HepG2 (cell line): ENCODE results near the gene SPIB. TPM values are rescaled to one million over a fixed set of nuclear protein-coding genes. Genes with fewer than 3 reads are reported as not detected.

Experiments
- ATAC-seq: fragments of 200-7000 bp; cut with Tn5 transposase; 3 replicates; pipeline ENCODE4 v1.9.1; 2020; ENCODE audit warnings: mild to moderate bottlenecking, moderate library complexity
- BruUV-seq: library from RNA; stranded (reverse); fragments of 400-500 nt; replicated peaks from 2 replicates; lab custom pipeline; 2021; lab: Mats Ljungman, UMichigan
- CTCF ChIA-PET: fragments of 300-600 bp; formaldehyde crosslinking; extraction: SDS; loops from one replicate; lab custom pipeline; 2021; ENCODE audit warnings: low total read pairs, inconsistent platforms, low intra/inter-chr PET ratio; lab: Yijun Ruan, JAX
- POLR2A ChIA-PET: fragments of 350-600 bp; sonication (Branson Sonifier 250); formaldehyde crosslinking; loops from one replicate; lab custom pipeline; 2020; ENCODE audit warnings: antibody characterized with exemption, inconsistent platforms; lab: Yijun Ruan, JAX
- DNase-seq: peaks from one replicate; pipeline ENCODE4 v3.0.0-alpha.2; 2015; ENCODE audit warnings: low spot score
- FAIRE-seq: peaks from 3 replicates; lab custom pipeline; 2011; peaks lifted over from hg19 to GRCh38; lab: Jason Lieb, UNC
- H2AFZ ChIP-seq: one replicate; pipeline ENCODE4 v1.6.1; 2011; ENCODE audit warnings: low read length, inconsistent platforms
- H3K27ac ChIP-seq: fragments of 300-600 bp; 3 replicates; pipeline ENCODE4 v1.8.0; 2011; ENCODE audit warnings: mixed run types, mild to moderate bottlenecking, mixed read lengths, low read length, inconsistent platforms; ENCODE audit not compliant: insufficient read depth; ENCODE audit errors: extremely low read length
- H3K27me3 ChIP-seq, 2 experiments: fragments of 200-600 bp in 1 of 2; 2 replicates in 1 of 2; 3 replicates in 1 of 2; pipeline versions ENCODE4 v1.6.0 to v1.8.0; 2011; ENCODE audit warnings: low read length in 2 of 2, mild to moderate bottlenecking in 2 of 2, moderate library complexity in 2 of 2, inconsistent platforms in 1 of 2; ENCODE audit not compliant: insufficient read depth in 2 of 2, control insufficient read depth in 1 of 2
- H3K36me3 ChIP-seq, 2 experiments: fragments of 200-600 bp in 1 of 2; replicated peaks in 1 of 2; 2 replicates in 1 of 2; 3 replicates in 1 of 2; pipeline versions ENCODE4 v1.5.1 to v1.8.0; 2011; ENCODE audit warnings: low read length in 2 of 2, inconsistent platforms in 1 of 2; ENCODE audit not compliant: insufficient read depth in 2 of 2, control insufficient read depth in 1 of 2
- H3K4me1 ChIP-seq: 2 replicates; pipeline ENCODE4 v1.5.1; 2012; ENCODE audit warnings: low read length, inconsistent platforms; ENCODE audit not compliant: insufficient read depth
- H3K4me2 ChIP-seq: 2 replicates; pipeline ENCODE4 v1.6.0; 2011; ENCODE audit warnings: low read depth, low read length, inconsistent platforms
- H3K4me3 ChIP-seq, 3 experiments: fragments of 200-600 bp in 1 of 3; sonication (generic), shearing (Covaris generic) in 1 of 3; replicated peaks in 1 of 3; 2 replicates each; pipeline ENCODE4 v1.5.1; 2011 to 2016; ENCODE audit warnings: low read length in 3 of 3, inconsistent platforms in 2 of 3, low read depth in 2 of 3, mild to moderate bottlenecking in 2 of 3, control low read depth in 1 of 3, mixed read lengths in 1 of 3; ENCODE audit not compliant: insufficient read depth in 1 of 3
- H3K79me2 ChIP-seq: one replicate; pipeline ENCODE4 v1.6.1; 2011; ENCODE audit warnings: low read length, inconsistent platforms; ENCODE audit not compliant: insufficient read depth
- H3K9ac ChIP-seq: 2 replicates; pipeline ENCODE4 v1.6.0; 2011; ENCODE audit warnings: mild to moderate bottlenecking, low read depth, low read length, inconsistent platforms; ENCODE audit not compliant: insufficient read depth
- H3K9me3 ChIP-seq: 2 replicates; pipeline ENCODE4 v1.5.1; 2012; ENCODE audit warnings: mild to moderate bottlenecking, low read length
- H4K20me1 ChIP-seq: 2 replicates; pipeline ENCODE4 v1.6.0; 2011; ENCODE audit warnings: inconsistent platforms, mild to moderate bottlenecking, low read length, moderate library complexity; ENCODE audit not compliant: insufficient read depth
- AGO2 ChIP-seq: fragments of 200-400 bp; formaldehyde crosslinking; optimal IDR thresholded peaks from 2 replicates; pipeline ENCODE3; 2017; ENCODE audit warnings: mild to moderate bottlenecking, low read depth, low read length, moderate library complexity
- GABPB1 ChIP-seq: IDR thresholded peaks from 2 replicates; pipeline ENCODE4 v1.6.1; 2016; ENCODE audit warnings: mild to moderate bottlenecking, missing genetic modification reagents, moderate library complexity, missing compliant biosample characterization
- HNRNPH1 ChIP-seq: fragments of 200-400 bp; formaldehyde crosslinking; optimal IDR thresholded peaks from 2 replicates; pipeline ENCODE3; 2017; ENCODE audit warnings: mild to moderate bottlenecking, low read depth, low read length
- MBD4 ChIP-seq: IDR thresholded peaks from 2 replicates; pipeline ENCODE4 v1.6.1; 2012; ENCODE audit warnings: low read length, inconsistent platforms, borderline replicate concordance
- REL ChIP-seq: sonication (generic); formaldehyde crosslinking; conservative IDR thresholded peaks from 2 replicates; pipeline ENCODE4 v1.8.0; 2022; ENCODE audit warnings: mild to moderate bottlenecking, missing genetic modification reagents, moderate library complexity
- SATB2 ChIP-seq: sonication (generic); formaldehyde crosslinking; IDR thresholded peaks from 2 replicates; pipeline ENCODE4 v1.5.0; 2020; ENCODE audit warnings: missing genetic modification reagents
- ZNF235 ChIP-seq: sonication (generic); formaldehyde crosslinking; IDR thresholded peaks from 2 replicates; pipeline ENCODE4 v1.8.1; 2023; ENCODE audit warnings: mild to moderate bottlenecking, missing genetic modification reagents, borderline replicate concordance
- ZNF251 ChIP-seq: sonication (generic); formaldehyde crosslinking; IDR thresholded peaks from 2 replicates; pipeline ENCODE4 v1.9.0; 2021; ENCODE audit warnings: mild to moderate bottlenecking, missing genetic modification reagents
- ZNF615 ChIP-seq: sonication (generic); formaldehyde crosslinking; IDR thresholded peaks from 2 replicates; pipeline ENCODE4 v1.5.0; 2020; ENCODE audit warnings: mild to moderate bottlenecking, missing genetic modification reagents, borderline replicate concordance
- WGBS: methylation state at CpG from one replicate; pipeline ENCODE4 v1.1.6; 2017; ENCODE audit warnings: low lambda C conversion rate; 5-methylcytosine and 5-hydroxymethylcytosine counted together
- in situ Hi-C: cut with HindIII; loops from 2 replicates; pipeline ENCODE4 v1.10.0; 2017; ENCODE audit warnings: low pct_unique_long_range_greater_than_20kb; ENCODE audit not compliant: extremely low pct_ligation_motif_present
- intact Hi-C: fragments of 100-400 bp; cut with micrococcal nuclease; formaldehyde crosslinking; loops from one replicate; pipeline ENCODE4 v1.10.0; 2022; ENCODE audit not compliant: unreplicated experiment
- polyA plus RNA-seq, 8 experiments: library from polyadenylated mRNA; depleted of rRNA in 3 of 8; stranded (reverse) in 7 of 8; unstranded in 1 of 8; fragments of >200 nt; fragmentation: Illumina TruSeq in 4 of 8; extraction: Trizol in 4 of 8; gene quantifications; 2 replicates each; pipeline versions ENCODE4 v1.2.1 to v1.2.3, GENCODE V29; 2011 to 2016; ENCODE audit warnings: low read depth in 4 of 8, missing spikeins in 1 of 8, mixed read lengths in 1 of 8; ENCODE audit not compliant: insufficient read depth in 1 of 8
- total RNA-seq, 5 experiments: library from RNA; depleted of rRNA; stranded (reverse); fragments of >200 nt; fragmentation: Illumina TruSeq; extraction: Trizol; gene quantifications; 2 replicates each; pipeline ENCODE4 v1.2.3, GENCODE V29; 2016; ENCODE audit warnings: low read depth in 1 of 5
- TF ChIP-seq, protein P1 (sequence below): sonication (generic); formaldehyde crosslinking; IDR thresholded peaks from 2 replicates; pipeline ENCODE4 v1.4.0; 2020; ENCODE audit warnings: missing genetic modification reagents, low read depth, mild to moderate bottlenecking, borderline replicate concordance
- TF ChIP-seq, protein P2 (sequence below): sonication (generic); formaldehyde crosslinking; IDR thresholded peaks from 2 replicates; pipeline ENCODE4 v1.9.0; 2021; ENCODE audit warnings: missing genetic modification reagents, mild to moderate bottlenecking, borderline replicate concordance

The SPIB gene
- total and polyA plus RNA-seq, 2 of the 13 experiments (the other 11 are each of a cell fraction or from before 2014, with no cell fraction given) = 0.04 TPM; not detected in 1

DNA sequence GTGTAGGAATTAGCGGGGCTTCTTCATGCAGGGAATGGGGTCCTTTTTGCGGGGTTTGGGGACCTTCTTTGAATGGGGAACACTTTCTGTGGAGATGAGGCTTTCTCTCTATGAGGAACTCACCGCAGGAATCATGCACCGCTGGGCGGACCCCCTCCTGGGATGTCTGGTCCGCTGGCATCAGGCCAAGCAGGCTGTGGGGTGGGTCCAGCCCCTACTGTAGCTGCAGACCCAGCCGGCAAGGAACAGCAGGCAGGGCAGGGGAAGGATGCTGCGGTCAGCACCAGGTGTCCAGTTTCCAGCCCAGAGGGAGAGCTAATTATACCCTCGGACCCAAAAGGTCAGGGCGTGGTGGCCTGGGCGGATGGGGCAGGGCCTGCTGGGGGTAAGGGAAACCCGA, 15.8 kb downstream of the SPIB start:
- intact Hi-C loops = no loop called here
- TF ChIP-seq HNRNPH1 (no peak), REL (CRISPR knock-in tag) (no peak), ZNF235 (CRISPR knock-in tag) (no peak), MBD4 (no peak), ZNF615 (CRISPR knock-in tag) (no peak), SATB2 (CRISPR knock-in tag) (no peak), AGO2 (no peak), ZNF251 (no peak), GABPB1 (CRISPR knock-in tag) (no peak)
- TF ChIP-seq, protein P1, sequence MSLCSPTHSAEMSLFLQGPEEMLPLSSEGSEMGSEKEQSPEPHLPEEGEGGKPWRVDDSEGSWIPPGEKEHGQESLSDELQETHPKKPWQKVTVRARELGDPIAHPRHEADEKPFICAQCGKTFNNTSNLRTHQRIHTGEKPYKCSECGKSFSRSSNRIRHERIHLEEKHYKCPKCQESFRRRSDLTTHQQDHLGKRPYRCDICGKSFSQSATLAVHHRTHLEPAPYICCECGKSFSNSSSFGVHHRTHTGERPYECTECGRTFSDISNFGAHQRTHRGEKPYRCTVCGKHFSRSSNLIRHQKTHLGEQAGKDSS (CRISPR knock-in tag) = no peak
- TF ChIP-seq, protein P2, sequence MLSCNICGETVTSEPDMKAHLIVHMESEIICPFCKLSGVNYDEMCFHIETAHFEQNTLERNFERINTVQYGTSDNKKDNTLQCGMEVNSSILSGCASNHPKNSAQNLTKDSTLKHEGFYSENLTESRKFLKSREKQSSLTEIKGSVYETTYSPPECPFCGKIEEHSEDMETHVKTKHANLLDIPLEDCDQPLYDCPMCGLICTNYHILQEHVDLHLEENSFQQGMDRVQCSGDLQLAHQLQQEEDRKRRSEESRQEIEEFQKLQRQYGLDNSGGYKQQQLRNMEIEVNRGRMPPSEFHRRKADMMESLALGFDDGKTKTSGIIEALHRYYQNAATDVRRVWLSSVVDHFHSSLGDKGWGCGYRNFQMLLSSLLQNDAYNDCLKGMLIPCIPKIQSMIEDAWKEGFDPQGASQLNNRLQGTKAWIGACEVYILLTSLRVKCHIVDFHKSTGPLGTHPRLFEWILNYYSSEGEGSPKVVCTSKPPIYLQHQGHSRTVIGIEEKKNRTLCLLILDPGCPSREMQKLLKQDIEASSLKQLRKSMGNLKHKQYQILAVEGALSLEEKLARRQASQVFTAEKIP (CRISPR knock-in tag) = no peak
- TF ChIP-seq, all 625 proteins: peak for 0
- ChIA-PET POLR2A (no interaction called here), CTCF (no interaction called here)
- no peak overlapping the region for H2AFZ ChIP-seq
- H3K4me1 ChIP-seq = peaks cover 10% of the 10 kb centered on the region
- BruUV-seq = no TSS peak
- no peak overlapping the region for H3K27ac ChIP-seq
- WGBS = 11% methylated on average over 4 of the region's 12 CpGs
- no peaks in the 10 kb centered on the region for H3K79me2 ChIP-seq
- DNase-seq = no peak
- peaks cover 10 to 29% of the 10 kb centered on the region in 2 experiments; a peak in 4 of 5 replicates for H3K27me3 ChIP-seq
- no peak for ATAC-seq
- no peak overlapping the region for H3K4me3 ChIP-seq
- H3K9ac ChIP-seq = no peak overlapping the region
- in situ Hi-C loops = no loop called here
- no peak for FAIRE-seq
- no peaks in the 10 kb centered on the region for H3K9me3 ChIP-seq
- H3K4me2 ChIP-seq = no peak overlapping the region
- no peaks in the 10 kb centered on the region for H3K36me3 ChIP-seq
- no peaks in the 10 kb centered on the region for H4K20me1 ChIP-seq
